Middle frontal gyrus (tissue), 1 donor: Measurements from ENCODE around the gene FTCDNL1.

Experiments used
- DNase-seq: peaks from one replicate; pipeline ENCODE4 v3.0.0-alpha.2; 2015; ENCODE audit warnings: low spot score; ENCODE audit errors: extremely low spot score

Gene FTCDNL1

DNA sequence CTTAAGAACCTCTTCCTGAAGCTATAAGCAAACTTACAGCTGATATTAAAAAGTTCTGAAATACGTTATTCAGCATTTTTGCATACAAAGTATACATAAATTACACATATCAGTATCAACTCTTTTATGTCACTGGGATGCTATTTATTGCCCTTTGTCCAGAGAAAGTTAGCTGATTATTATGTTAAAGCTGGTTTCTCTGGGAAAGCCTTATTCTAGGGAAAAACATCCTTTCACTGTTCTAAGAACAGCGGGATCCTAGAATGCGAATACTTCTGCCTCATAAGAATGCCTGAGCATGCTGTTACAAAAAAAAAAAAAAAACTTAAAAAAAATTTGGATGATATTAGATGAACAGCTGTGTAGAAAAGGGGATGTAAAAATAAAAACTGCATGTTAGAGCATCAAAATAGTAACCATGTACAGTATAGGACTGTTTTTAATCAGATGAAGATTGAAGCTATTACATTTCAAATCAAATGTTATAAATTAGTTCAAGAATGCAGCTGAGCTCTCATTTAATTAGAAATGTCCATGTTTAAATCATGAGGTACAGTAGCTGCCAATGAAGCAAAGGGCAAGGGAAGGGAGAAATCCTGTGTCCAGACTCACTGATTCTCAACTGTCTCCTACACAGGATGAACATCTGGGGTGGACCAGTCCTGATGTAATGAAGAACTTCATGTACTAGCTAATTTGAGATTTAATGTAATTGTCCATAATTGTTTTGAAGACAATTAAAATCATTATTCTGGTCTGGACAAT lies 8.2 kb downstream of the FTCDNL1 start:
- no peak for DNase-seq

GRCh38 chr2:199841409-199841808 lies 9.6 kb downstream of the FTCDNL1 start:
- DNase-seq, result no peak

GRCh38 chr2:199838399-199838798 lies 12.6 kb downstream of the FTCDNL1 start:
- DNase-seq, result no peak

GRCh38 chr2:199836943-199837342 lies 14.0 kb downstream of the FTCDNL1 start:
- no peak for DNase-seq

- DNase-seq, result no peak
Measured at GRCh38 chr2:199833525-199833924, 17.5 kb downstream of the FTCDNL1 start.

- peak; percentile 9 for DNase-seq
Measured at GRCh38 chr2:199830531-199830930, 20.5 kb downstream of the FTCDNL1 start.

DNA sequence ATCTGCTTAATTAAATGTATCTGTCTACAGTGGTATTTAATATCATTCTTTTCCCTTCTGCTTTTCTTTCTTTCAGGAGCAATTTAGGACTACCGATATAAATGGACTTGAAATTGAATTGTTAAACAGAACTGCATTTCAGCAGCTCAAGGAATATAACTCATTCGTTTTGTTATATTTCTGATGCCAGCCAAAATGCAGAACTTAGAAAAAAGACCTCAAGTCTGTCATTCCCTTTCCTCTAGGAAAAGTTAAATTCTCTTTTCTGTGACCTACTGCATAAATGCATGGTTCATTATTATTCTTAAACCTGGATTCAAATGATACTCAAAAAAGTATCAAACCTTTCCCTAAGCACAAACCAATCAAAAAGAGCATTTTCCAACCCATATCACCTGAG lies 21.4 kb downstream of the FTCDNL1 start:
- DNase-seq, result no peak

DNA sequence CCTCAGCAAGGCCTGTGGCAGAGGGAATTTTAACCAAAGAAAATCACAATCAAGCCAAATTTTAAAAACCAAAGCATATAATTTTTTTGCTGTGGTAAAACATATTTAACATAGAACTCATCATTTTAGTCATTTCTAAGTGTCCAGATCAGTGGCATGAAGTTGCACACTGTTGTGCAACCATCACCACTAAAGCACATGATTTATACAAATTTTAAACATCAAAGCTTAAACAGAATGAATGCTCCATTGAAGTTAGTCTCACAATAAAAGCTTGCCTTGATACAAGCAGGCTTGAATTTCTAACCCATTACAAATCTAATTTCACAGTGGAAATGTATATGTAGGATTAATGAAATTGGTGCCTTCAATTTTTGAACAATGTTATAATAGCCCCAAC lies 31.2 kb downstream of the FTCDNL1 start:
- no peak for DNase-seq

DNA sequence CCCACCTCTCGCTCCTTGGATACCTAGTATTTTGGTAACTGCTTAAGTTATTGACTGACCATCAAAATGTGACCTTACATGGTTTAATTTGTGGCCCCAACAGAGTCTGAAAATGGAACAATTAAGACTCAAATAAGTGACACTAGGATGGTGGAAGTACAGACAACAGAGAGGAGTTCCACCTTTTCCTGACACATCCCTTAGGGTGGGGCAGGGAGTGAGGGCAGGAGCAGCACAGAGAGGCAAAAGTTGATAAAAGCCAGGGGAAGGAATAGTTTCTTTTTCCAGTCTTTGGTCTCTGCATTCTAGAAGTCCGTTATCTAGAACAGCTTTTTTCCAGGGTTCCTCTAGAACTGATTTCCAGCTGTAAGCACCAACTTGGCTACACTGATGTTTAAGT lies 32.2 kb downstream of the FTCDNL1 start:
- DNase-seq, result no peak

- DNase-seq, result no peak
Measured at GRCh38 chr2:199818026-199818425, 33.0 kb downstream of the FTCDNL1 start.

DNA sequence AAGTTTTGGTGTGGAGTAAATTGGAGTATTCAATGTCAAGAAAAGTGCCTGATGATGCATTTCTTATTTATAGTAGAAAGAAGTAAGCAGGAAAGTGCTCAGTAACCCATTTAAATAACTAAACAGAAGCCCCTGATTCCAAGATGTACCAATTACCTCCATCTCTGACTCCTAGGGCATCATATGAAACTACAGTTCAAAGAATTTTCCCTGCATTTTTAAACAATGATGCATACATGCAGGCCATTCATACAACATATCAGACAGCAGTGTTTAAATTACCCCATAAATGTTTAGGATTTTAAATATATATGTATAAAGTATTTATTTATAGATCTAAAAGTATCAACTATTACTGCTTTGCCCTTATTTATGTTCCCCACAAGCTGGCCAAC lies 36.2 kb downstream of the FTCDNL1 start:
- DNase-seq, result no peak

DNA sequence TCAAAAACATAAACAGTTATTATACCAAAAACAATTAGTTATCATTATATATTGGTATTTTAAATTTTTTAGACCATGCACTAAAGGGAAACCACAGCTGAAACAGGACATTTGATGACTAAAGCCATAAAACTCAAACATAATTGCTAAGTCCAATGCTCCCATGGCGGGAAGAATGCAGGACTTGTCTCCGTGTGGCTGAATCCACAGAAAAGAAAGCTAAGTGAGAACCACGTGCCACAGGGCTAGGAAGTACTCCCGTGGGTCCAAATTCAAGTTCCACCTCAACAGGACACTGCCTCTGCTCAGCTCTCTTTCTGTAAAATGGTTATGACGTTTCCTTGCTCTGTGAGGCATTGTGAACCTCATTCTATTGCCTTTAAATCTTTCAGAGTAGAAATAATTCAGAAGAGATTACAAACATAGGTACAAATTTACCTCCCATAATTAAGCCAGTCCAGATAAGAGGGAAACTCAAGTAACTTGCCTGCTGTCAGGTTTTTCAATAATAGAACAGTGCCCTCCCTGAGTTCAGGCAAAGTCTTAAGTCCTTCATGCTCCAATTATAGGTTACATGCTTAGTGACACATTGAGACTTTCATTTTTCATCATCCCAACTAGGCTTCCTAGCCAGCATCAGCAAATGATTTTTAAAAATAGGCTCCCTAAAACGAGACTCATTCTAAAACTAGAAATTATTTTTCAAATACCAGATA lies 36.7 kb downstream of the FTCDNL1 start:
- no peak for DNase-seq

DNA sequence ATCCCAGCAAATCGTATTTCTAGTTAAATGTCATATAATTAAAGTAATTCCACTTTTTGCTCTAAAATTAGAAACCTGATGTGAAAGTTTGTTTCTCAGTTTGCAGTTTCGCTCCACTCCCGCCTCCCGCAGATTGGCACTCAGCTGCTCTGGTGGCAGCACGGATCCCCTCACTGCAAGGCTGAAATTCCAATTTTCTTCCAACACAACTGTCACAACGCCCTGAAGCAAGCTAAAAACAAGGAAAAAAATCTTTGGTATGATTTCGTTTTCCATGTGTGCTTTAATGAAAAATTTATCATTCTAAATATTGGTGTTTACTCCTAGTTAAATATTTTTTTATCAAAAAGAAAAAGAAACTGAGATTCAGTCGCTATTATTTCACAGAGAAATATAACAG lies 38.5 kb downstream of the FTCDNL1 start:
- DNase-seq, result no peak

DNA sequence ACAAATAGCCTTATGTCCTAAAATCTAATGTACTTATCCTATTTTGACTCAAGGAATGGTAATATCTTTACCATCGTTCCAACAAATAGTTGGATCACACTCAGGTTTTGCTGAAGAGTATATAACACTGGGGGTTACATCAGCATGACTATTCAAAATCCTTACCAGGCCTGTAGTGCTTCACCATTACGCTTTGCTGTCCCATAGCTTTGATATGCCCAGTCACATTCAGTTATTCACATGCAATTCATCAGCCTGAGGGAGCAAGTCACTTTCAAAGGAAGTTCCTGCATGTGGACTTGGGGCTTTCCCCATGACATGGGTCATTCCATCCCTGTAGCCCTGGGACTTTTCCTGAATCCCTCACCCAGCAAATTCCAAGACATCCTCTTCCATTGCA lies 39.6 kb downstream of the FTCDNL1 start:
- DNase-seq, result no peak

DNA sequence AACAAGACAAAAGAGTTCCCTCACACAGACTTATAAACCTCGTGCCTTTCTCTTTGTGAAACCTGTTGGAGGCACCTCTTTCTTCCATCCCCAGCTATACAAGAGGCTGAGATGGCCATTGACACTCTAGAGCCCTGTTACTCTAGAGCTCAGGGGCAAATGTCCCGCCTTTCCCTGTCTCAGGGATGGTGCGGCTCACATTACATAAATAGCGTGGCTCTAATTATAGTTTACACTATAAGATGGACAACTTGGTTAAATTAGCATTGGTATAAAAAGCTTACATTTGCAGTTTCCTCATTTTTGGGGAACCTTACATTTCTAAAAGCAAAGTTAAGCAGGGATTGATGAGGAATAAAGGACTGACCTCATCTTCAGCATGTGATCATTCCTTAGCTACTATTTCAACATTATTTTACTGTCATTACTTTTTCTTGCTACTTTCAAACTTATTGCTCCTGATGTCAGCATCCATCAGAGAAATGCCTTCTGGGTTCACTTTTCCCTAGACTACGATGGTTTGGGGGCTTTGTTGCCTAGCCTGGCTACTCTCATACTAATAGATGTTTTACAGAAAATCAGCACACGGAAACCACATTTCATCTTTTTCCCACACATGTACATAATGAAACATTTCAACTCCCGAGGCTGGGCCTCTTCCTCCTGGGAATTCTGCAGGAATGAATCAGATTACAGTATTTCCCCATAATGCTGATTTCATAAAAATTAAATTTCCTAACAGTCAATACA lies 40.4 kb downstream of the FTCDNL1 start:
- no peak for DNase-seq

DNA sequence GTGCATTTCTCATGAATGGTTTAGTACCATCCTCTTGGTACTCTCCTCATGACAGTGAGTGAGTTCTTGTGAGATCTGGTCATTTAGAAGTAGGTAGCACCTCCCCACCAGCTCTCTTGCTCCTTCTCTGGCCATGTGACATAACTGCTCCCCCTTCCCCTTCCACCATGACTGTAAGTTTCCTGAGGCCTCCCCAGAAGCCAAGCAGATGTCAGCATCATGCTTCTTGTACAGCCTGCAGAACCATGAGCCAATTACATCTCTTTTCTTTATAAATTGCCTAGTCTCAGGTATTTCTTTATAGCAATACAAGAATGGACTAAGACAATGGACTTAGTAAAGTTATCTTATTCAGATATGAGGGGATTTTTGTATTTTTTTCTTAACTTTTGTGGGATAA lies 43.0 kb downstream of the FTCDNL1 start:
- DNase-seq, result no peak

DNA sequence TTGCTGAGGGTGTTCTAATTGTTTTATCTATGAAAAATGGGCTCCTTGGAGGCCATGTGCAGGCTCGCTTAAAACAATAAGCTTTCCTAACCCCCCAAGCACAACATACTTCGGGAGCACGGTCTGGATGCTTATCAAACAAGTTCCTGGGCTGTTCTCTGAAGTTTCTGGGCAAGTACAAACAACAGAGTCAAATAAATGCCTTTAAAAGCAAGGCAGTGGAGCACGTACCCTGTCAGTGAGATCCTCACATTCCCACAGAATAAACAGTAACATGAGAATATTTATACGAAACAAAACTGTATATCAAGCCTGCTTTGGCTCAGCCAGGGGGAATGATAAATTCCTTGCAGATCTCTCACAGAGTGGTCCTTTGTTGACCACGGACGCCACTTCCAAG lies 44.8 kb downstream of the FTCDNL1 start:
- DNase-seq, result no peak

DNA sequence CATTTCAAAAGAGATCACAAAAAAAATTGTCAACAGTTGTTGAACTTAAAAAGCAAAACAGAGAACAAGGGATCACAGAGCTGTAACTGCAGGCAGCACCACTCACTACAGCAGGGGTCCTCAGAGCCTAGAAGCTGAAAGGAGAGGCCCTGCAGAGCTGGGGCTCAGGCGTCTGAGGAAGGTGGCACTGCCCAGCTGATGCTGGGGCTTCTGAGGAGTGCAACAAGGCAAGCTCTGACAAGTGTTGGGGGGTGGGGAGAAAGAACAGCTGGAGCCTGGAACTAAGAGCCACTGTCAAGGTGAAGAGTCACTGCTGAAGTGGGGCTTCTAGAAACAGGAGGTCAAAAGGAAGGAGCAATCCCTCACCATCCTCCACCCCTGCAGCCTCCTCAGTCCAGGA lies 46.2 kb downstream of the FTCDNL1 start:
- no peak for DNase-seq

DNA sequence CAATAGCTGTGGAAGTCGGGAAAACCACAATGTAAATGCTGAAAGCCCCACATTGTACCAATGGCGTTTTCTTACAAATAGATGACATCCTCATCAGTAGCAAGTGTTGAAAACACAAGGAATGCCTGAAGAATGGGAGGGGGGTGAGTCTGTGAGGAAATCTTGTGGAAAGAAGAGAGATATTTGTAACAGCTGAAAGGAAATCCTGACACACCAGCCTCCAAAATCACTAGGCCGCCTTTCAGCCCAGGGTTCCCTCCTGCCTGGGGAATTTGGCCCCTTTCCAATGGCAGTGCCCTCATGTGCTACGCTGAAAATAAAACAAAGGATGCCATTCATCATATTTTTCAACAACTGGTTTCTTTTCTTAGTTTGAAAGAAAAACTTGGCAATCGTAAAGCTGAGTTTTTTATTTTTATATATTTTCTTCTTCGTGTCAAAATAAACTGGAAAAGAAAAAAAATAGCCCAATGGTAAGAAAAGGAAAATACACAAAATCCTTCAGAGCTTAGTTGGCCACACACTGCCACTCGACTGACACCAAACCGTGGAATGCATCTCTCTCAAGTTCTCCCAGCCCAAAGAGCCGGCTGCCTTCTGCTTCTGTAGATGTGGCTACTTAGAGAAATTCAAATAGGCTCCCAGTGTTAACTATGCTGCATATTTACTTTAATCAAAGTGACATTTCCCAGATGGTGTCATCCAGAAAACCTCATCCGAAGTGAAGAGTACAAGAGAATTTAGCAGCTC lies 52.0 kb downstream of the FTCDNL1 start:
- DNase-seq, result no peak

GRCh38 chr2:199797431-199798403 lies 53.3 kb downstream of the FTCDNL1 start:
- DNase-seq, result no peak
